Esophagus squamous epithelium (tissue), 4 donors: ENCODE data around the gene SCLY.

ENCODE experiments used
- CTCF ChIP-seq, 6 experiments: fragments of 450-650 bp in 4 of 6; fragments of 200-600 bp in 2 of 6; sonication (generic) in 2 of 6; IDR thresholded peaks; one replicate each; pipeline ENCODE4 v1.5.1; 2016 to 2019; ENCODE audit warnings: antibody characterized with exemption in 6 of 6, mild to moderate bottlenecking in 4 of 6, moderate library complexity in 4 of 6
- POLR2A ChIP-seq, 4 donors: fragments of 450-650 bp; IDR thresholded peaks; one replicate each; pipeline ENCODE4 v1.6.1; 2017; ENCODE audit warnings: antibody characterized with exemption in 4 of 4, mild to moderate bottlenecking in 4 of 4, moderate library complexity in 3 of 4

- TF ChIP-seq CTCF (IDR thresholded peaks at IDR 0.05) (no peak), POLR2A (IDR thresholded peaks at IDR 0.05) (no peak)
Observed at GRCh38 chr2:238119756-238120462, 59.1 kb downstream of the SCLY start.
